Activated gamma-delta T cell treated with Interleukin-2 at 50 U/mL for 16 hours (primary cell): Measurements from ENCODE around the gene PCTP.
A peak's percentile ranks its signal among the peaks of the same experiment; 100 is the strongest.

Source experiments
- DNase-seq: peaks from one replicate; pipeline ENCODE4 v3.0.0-alpha.2; 2020

PCTP gene

GRCh38 chr17:55750750-55751657, at the start of gene PCTP:
TSS of gene PCTP (plus strand) at chr17:55751051. CDS start at chr17:55751104, 53 bp downstream.
- peak; percentile 70 for DNase-seq

DNA sequence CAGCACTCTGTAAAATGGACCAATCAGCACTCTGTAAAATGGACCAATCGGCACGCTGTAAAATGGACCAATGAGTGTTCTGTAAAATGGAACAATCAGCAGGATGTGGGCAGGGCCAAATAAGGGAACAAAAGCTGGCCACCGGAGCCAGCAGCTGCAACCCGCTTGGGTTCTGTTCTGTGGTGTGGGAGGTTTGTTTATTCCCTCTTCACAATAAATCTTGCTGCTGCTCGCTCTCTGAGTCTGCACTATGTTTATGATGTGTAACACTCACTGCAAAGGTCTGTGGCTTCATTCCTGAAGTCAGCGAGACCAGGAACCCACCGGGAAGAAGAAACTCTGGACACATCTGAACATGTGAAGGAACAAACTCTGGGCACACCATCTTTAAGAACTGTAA, 48.7 kb upstream of the PCTP start:
- DNase-seq = no peak

GRCh38 chr17:55704401-55704800, 46.5 kb upstream of the PCTP start:
- DNase-seq = no peak

DNA sequence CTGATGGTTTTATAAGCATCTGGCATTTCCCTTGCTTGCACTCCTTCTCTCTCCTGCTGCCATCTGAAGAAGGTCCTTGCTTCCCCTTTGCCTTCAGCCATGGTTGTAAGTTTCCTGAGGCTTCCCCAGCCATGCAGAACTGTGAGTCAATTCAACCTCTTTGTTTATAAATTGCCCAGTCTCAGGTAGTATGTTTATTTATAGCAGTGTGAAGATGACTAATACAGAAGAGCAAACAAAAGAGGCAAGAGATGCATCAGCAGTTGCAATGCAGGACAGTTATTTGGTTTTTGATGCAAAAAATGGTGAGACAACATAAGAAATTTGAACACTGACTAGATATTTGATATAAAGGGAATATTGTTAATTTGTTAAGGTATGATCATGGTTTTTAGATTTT, 45.0 kb upstream of the PCTP start:
- no peak for DNase-seq

DNA sequence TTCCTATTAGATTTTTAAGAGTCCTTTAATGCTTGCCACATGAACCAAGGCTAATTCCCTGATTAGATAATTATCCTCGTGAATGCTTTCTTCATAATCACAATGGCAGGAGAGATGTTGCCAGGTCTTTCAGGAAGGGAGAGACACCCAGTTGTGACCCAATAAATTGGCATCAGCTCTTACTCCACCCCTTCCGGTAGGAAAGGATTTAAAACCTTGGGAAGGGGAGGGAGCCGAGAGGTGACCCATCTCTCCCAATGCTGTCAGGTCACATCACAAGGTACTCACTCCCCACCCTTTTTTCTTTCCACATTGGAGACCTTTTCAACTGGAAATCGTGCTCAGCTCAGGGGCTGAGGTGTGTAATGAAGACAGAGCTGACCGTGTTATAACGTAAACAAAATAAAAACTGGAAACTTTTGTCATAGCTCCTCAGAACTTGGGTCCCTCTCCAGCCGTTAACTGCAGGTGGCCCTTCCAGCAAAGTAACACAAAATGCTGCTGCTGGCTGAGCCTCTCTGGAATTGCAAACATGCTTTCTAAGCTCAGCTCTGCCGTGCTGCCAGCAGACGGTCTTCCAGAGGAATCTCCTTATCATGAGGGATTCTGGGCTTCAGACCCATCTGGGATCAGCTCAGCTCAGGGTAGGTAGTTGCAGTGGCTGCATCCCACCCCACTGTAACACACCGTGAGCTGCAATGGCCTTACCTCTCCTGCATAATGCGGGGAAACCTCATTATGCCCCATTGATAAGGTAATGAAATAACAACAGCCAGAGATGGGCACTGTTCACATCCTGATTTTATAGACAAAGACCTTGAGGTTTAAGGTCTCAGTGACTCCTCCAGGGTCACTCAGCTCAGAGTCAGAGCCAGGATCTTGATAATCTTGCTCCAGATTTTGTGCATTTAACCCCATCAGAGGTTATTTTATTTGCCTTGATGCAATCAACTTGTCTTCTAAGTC, 43.8 kb upstream of the PCTP start:
- no peak for DNase-seq

DNA sequence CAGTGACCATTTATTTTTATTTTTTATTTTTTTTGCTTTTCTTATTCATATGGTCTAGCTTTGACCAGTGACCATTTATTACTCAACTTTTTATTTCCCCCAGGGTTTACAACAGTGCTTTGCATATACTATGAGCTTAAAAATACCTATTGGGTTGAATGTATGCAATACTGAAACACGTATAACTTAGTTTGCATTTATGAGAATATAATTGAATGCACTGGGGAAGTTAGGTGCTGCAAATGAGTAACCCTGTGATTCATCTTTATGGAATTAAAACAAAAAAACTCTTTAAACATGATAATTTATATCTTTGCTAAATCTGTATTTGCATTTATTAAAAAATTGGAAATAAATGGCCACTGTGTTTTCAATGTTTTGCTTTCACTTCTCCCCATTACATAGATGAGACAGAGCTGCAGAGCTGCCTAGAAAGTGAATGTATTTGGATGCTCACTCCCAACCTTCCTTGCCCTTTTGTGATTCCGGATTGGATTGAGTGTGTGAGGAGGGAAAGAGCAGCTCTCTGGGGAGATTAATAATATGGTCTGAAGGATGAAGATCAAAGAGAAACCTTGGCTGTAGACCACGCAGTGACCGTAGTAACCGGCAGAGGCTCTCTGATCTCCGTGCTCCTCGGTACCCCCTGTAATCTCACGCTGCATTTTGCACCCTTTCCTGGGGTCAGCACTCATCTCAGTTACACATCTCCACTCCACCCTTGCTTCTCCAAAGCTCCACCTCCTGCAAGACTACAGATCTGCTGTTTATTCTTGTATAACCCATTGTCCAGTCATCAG, 42.5 kb upstream of the PCTP start:
- DNase-seq = no peak

- no peak for DNase-seq
Observed at GRCh38 chr17:55709440-55709839, 41.4 kb upstream of the PCTP start.

DNA sequence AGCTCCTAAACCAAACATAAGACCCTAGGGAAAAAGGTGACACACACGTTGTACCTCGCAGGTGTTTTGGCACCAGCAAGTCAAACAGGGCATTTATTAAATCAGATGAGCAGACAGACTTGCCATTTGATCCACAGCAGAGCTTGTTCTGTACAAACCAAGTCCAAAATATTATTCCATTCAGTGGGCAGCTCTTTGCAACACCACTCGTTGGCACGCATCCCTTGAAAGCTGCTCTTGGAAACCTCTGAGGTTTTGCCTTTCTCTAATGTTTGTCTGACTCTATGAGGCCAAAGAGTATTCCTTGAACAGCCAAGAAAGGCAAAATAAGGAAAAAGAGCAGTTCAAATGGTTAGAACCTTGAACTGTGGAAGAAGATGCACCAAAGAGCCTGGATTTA, 40.9 kb upstream of the PCTP start:
- DNase-seq = no peak

- no peak for DNase-seq
Observed at GRCh38 chr17:55710410-55710809, 40.4 kb upstream of the PCTP start.

- DNase-seq = no peak
Observed at GRCh38 chr17:55710829-55711496, 39.9 kb upstream of the PCTP start.

- DNase-seq = no peak
Observed at GRCh38 chr17:55717432-55717831, 33.4 kb upstream of the PCTP start.

DNA sequence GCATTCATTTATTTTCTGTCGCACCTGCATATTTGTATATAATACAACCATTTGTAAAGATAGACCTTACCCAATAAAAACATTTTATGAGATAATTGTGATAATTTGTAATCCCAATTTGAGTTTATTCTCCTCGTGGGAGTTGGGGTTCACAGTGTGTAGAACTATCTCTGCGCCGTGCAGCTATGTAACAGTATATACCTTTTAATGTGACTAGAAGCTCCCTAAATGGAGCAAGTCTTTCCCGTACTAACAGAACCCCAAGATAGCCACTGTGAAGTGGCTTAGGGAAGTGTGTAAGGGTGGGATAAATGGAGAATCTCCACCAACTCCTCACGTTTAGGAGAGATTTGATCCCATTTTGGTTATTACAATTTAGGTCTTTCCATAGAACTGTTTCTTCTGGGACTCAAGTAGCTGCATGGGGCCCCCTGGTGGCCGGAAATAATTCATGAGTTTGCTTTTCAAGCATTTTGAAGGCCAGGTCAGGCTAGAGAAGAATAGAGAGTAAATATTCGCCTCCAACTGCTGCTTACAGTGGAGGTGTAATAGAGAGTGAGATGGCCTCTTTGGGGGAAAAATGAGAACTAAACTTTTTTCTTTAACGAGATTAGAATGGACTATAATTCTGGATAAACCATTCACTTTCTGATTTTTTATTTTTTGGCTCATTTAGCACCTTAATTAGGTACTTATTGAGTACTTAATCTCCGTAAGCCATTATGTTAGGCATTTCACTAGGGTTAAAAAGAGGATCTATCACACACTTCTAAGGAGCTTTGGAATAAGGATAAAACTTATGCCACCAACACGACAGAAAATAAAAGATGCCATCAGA, 32.7 kb upstream of the PCTP start:
- peak; percentile 46 for DNase-seq

DNA sequence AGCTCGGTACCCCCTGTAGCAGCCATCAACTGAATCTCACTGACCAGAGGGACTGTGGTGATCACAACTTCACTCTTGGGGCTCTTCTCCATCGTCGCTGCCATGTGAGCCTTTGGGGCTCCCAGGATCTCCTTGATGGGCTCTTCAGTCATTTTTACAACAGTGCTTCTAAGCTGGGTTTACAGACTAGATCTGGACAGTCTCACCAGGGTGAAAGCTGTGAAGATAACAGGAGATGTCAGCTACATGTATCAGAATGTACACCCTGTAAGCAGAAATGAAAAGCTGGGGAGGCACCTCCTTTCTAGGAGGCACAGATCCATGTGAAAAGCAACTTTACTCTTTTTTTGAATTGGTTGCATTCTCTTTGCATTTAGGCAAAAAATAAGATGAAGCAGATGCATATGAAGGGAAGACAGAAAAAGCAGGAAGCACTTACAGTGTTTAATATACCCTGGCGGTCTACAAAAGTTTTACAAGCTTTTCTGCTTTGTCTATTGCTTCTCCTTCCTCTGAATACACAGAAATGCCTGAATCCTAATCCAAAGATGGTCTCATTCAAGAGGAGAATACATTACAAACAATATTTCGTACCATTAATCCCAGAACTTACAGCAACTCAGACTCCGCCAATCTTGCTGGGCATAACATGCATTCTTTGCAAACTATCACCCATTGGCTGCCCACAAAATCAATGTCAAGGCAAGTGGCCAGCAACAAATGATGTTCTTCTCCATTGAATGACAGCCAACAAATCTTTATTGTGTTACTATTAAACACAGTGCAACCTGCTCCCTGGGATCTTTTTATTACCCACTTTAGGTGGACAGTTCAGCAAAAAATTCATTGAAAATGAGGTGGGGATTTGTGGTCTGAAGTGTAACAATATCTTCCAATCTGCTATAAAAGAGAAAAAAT, 29.7 kb upstream of the PCTP start:
- DNase-seq = no peak

DNA sequence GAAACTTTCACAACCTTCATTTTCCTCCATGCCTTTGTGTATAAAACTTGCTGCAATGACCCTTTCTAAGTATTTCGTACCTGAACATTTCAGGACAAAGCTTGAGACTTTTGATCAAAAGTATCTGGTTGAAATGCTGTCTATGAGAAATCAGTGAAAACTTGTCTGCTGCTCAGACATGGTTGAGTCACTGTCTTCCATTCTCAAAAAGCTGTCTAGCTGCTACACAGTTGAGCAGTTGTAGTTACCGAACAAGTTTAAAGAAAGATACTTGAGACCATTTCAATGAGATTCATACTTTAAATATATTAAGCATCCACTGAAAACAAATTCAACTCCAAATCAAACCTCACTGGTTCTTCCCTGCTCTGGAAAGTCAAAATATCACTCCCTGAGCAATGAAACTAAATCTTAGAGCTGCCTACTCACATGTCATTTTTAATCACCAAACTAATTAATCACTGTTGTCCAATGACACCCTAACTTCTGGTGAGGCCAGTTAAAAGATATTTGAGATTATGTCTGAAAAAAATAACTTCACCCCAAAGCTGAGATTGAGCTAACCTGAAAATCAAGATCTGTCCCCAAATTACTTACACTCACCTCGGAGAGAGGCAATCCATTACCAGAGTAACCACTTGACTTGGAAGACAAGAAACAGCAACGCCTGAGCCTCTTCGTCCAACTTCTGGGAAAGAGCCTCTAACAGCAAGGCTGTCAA, 28.7 kb upstream of the PCTP start:
- DNase-seq = no peak

DNA sequence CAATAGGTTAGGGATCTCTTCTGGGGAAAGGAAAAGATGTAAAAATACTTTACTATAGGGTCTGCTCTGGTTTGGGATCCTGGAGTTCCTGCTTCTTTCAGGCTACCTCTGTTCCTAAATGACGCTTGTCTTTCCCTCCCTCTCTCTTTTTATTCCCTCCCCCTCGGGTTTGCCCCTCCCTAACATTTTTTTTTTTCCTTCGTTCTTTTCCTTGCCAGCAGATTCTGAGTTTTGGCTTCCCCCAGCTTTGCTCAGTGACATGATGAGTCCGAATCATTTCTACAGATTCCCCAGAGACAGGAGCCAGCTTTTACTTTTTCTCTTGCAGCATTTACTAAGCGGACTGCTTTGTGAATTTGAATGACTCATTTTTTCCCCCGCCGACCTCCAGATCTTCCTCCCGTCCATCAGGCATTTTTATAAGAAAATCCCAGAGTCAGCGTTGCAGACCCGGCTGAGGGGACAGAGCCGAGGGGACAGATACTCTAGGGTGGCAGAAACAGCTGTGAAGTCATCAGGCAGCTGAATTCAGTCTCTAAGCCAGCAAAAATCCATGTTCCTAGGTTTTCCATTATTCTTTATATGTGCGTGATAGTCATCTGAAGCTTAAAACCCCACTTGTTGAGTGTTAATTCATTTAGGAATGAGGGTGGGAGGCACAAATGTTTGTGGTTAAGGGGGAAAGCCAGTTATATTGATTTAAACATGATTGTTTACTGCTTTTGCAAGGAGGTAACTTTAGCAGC, 27.9 kb upstream of the PCTP start, which contains the start of gene TMEM100:
TSS of gene TMEM100 (minus strand) at position 123 of the 746 bp plus-strand sequence. CDS start 1,794 bp downstream, outside the sequence.
- no peak for DNase-seq

DNA sequence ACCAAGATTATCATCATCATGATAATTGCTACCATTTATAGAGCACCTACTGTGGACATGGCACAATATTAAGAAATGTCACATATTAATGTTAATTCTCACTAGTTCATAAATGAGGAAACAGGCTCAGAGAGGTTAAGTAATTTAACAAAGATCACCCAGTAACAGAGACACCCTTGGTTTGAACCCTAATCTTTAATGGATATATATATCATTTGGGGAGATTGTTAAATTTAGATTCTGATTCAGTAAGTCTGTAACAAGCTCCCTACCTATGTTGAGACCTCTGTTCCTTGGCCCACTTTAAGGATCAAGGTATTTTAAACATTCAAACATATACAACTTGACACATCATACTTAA, 27.4 kb upstream of the PCTP start:
- DNase-seq = no peak

- DNase-seq = no peak
Observed at GRCh38 chr17:55726440-55726839, 24.4 kb upstream of the PCTP start.

DNA sequence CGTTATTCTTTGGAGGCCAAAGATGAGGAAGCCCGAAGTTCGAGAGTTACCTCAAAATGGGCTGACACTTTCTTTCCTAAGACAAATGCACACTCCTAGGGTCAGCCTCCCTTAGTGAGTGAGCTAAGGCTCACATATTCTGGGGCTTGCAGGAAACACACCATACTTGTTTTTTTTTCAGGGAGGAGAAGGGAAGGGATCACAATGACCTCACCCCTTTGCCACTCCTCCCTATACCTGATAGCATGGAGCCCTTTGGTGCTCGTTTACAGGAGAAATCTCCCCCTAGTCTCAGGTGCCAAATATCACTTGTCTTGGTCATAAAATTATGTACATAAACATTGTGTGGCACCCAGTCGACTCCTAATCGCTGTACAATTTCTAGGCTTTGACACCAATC, 23.6 kb upstream of the PCTP start:
- DNase-seq = no peak

- DNase-seq = no peak
Observed at GRCh38 chr17:55727920-55728319, 22.9 kb upstream of the PCTP start.
